Lung (tissue), 12 donors: ENCODE data around the gene TMEM248. TPM values are rescaled to one million over a fixed set of nuclear protein-coding genes. Genes with fewer than 3 reads are reported as not detected.
"Not testable (repeated sequence)": the region's sequence is repeated elsewhere in the genome, so short reads cannot be mapped to it uniquely, and the experiment has no call there.

Experiments
- ATAC-seq: fragments of 200-7000 bp; cut with Tn5 transposase; one replicate; pipeline ENCODE4 v1.9.1; 2020; ENCODE audit warnings: moderate number of reproducible peaks; ENCODE audit not compliant: insufficient read depth, low FRiP score
- DNase-seq, 3 donors: peaks; one replicate each; pipeline ENCODE4 v3.0.0-alpha.2; 2013 to 2017
- H3K27ac ChIP-seq, 2 donors: one replicate each; pipeline ENCODE4 v1.5.1; 2013; ENCODE audit warnings: mild to moderate bottlenecking in 2 of 2, moderate library complexity in 2 of 2, control low read depth in 1 of 2, inconsistent platforms in 1 of 2, low read depth in 1 of 2, low read length in 1 of 2
- H3K27me3 ChIP-seq, 3 donors: one replicate each; pipeline ENCODE4 v1.5.1; 2013; ENCODE audit warnings: low read length in 2 of 3; ENCODE audit not compliant: control insufficient read depth in 3 of 3, insufficient read depth in 3 of 3
- H3K36me3 ChIP-seq, 4 donors: one replicate each; pipeline ENCODE4 v1.5.1; 2013; ENCODE audit warnings: low read length in 4 of 4, mild to moderate bottlenecking in 1 of 4, moderate library complexity in 1 of 4; ENCODE audit not compliant: control insufficient read depth in 4 of 4, insufficient read depth in 4 of 4
- H3K4me1 ChIP-seq, 5 donors: one replicate each; pipeline ENCODE4 v1.5.1; 2013; ENCODE audit warnings: low read length in 5 of 5, mild to moderate bottlenecking in 2 of 5, moderate library complexity in 1 of 5; ENCODE audit not compliant: control insufficient read depth in 5 of 5, insufficient read depth in 5 of 5
- H3K4me3 ChIP-seq: one replicate; pipeline ENCODE4 v1.5.1; 2013; ENCODE audit warnings: mild to moderate bottlenecking, control low read depth, moderate library complexity
- H3K9ac ChIP-seq, 2 donors: one replicate each; pipeline ENCODE4 v1.5.1; 2013; ENCODE audit warnings: low read length in 2 of 2, control low read depth in 1 of 2; ENCODE audit not compliant: insufficient read depth in 1 of 2
- H3K9me3 ChIP-seq, 4 donors: one replicate each; pipeline ENCODE4 v1.5.1; 2013; ENCODE audit warnings: low read length in 3 of 4, mild to moderate bottlenecking in 1 of 4, moderate library complexity in 1 of 4; ENCODE audit not compliant: control insufficient read depth in 4 of 4, insufficient read depth in 3 of 4
- CTCF ChIP-seq: IDR thresholded peaks from 2 replicates; pipeline ENCODE4 v1.5.1; 2012; ENCODE audit warnings: mild to moderate bottlenecking; ENCODE audit errors: control extremely low read depth, extremely low read depth
- WGBS, 2 donors: extraction: QIAGEN DNeasy Blood & Tissue Kit; methylation state at CpG; one replicate each; pipeline ENCODE4 v1.1.7; 2013; 5-methylcytosine and 5-hydroxymethylcytosine counted together
- polyA plus RNA-seq, 2 donors: library from polyadenylated mRNA; stranded (reverse); fragments of 200-250 nt; gene quantifications; one replicate each; pipeline ENCODE4 v1.2.1, GENCODE V29; 2013
- total RNA-seq, 2 donors: library from RNA; depleted of rRNA in 1 of 2; stranded (reverse); fragments of >200 nt in 1 of 2; gene quantifications; one replicate each; pipeline ENCODE4 v1.2.1, GENCODE V29; 2014 to 2021
- donor health status: control.
- donor health status: control.
- donor health status: Bipolar disorder and iron deficiency.
- donor health status: healthy.
- donor health status: DM: yes; HTN: yes; CAD: no.

Gene TMEM248
- total and polyA plus RNA-seq, 4 donors = 46.0 to 114 (median 63.1) TPM

GRCh38 chr7:66910789-66911188 is 10.2 kb upstream of the TMEM248 start:
- no peak for TF ChIP-seq CTCF
- Histone ChIP-seq H3K27me3 (no peaks in the 10 kb centered on the region), H3K9me3 (no peaks in the 10 kb centered on the region), H3K4me3 (no peak overlapping the region), H3K4me1 (no peaks in the 10 kb centered on the region), H3K27ac (no peak overlapping the region), H3K9ac (no peak overlapping the region), H3K36me3 (no peaks in the 10 kb centered on the region)
- DNase-seq (no peak), ATAC-seq (no peak)
- 69 to 85% methylated on average over 3 of the region's 3 CpGs for WGBS, 2 donors

GRCh38 chr7:66911191-66911590 is 9.8 kb upstream of the TMEM248 start:
- H3K36me3 ChIP-seq = not testable (repeated sequence)

GRCh38 chr7:66912195-66912594 is 8.8 kb upstream of the TMEM248 start:
- H3K27ac ChIP-seq = no peak overlapping the region
- DNase-seq (no peak), ATAC-seq (no peak)
- no peaks in the 10 kb centered on the region for H3K9me3 ChIP-seq
- no peaks in the 10 kb centered on the region for H3K27me3 ChIP-seq
- H3K36me3 ChIP-seq = no peaks in the 10 kb centered on the region
- no peak for TF ChIP-seq CTCF
- no peaks in the 10 kb centered on the region for H3K4me1 ChIP-seq
- WGBS, 2 donors = 90 to 94% methylated on average over 2 of the region's 2 CpGs
- no peak overlapping the region for H3K4me3 ChIP-seq
- H3K9ac ChIP-seq = no peak overlapping the region

More at GRCh38 chr7:66911191-66911590, 9.8 kb upstream of the TMEM248 start:
- not testable (repeated sequence) for H3K4me3 ChIP-seq, H3K9me3 ChIP-seq, DNase-seq, H3K4me1 ChIP-seq, H3K27me3 ChIP-seq, H3K9ac ChIP-seq, H3K27ac ChIP-seq, ATAC-seq
- 92 to 97% methylated on average over 2 of the region's 2 CpGs for WGBS, 2 donors

GRCh38 chr7:66913118-66914037 is 7.6 kb upstream of the TMEM248 start:
- Histone ChIP-seq H3K27me3 (no peaks in the 10 kb centered on the region), H3K4me3 (no peak overlapping the region), H3K9ac (no peak overlapping the region), H3K27ac (no peak overlapping the region), H3K36me3 (no peaks in the 10 kb centered on the region), H3K4me1 (peaks cover 0 to 2% (median 0%) of the 10 kb centered on the region in 5 donors), H3K9me3 (no peaks in the 10 kb centered on the region)
- DNase-seq (no peak), ATAC-seq (no peak)
- no peak for TF ChIP-seq CTCF
- WGBS, 2 donors = 88 to 93% methylated on average over 12 of the region's 12 CpGs

GRCh38 chr7:66917904-66918303 is 3.1 kb upstream of the TMEM248 start:
- 86 to 94% methylated on average over 7 of the region's 7 CpGs for WGBS, 2 donors
- not testable (repeated sequence) for H3K4me3 ChIP-seq, H3K36me3 ChIP-seq, H3K9ac ChIP-seq, H3K27ac ChIP-seq, DNase-seq, H3K9me3 ChIP-seq, H3K27me3 ChIP-seq, ATAC-seq
- H3K4me1 ChIP-seq = peaks cover 2 to 13% (median 9%) of the 10 kb centered on the region in 5 donors
